CD4-positive, alpha-beta T cell treated with Interleukin-2 at 100 ng/mL for 4 hours (primary cell): ENCODE results near the gene MTMR3.

Experiments
- DNase-seq: peaks from one replicate; pipeline ENCODE4 v3.0.0-alpha.2; 2020; ENCODE audit warnings: low spot score

Gene MTMR3

DNA sequence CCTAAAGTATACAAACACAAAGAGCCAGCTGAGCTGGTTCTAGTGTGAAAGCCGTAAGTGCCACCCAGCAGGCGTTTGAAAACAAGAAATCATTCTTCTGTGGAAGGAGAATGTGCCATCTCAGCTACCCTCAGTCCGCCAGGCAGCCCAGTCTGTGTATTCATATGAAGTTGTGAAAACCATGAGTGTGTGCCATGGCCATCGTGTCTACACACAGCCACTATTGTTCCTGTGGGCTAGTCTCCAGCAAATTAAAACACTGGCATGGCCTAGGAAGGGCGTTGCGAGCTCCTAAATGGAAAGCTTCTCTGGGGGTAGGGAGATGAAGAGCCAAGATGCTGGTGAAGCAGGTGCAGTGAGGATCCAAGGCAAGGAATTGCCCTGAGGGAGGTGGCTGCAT is 145.8 kb downstream of the MTMR3 start:
- DNase-seq: no peak

DNA sequence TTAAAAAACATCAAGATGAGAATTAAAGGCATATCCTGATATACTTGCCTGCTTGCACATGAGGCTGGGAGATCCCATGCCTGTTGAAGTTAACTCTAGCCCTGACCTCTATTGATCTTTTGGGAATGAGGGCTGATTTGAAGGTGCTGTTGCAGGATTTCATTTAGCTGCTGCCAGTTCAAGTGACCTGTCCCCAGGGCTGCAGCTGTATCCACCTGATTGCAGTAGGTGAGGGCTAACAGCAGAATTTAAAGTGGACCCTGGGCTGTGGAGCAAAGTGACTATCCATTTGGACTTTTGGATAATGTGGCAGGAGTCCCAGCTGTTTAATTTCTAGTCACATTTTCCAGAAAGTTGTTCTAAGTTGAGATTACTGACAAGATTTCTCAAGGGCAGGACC is 146.5 kb downstream of the MTMR3 start:
- no peak for DNase-seq

DNA sequence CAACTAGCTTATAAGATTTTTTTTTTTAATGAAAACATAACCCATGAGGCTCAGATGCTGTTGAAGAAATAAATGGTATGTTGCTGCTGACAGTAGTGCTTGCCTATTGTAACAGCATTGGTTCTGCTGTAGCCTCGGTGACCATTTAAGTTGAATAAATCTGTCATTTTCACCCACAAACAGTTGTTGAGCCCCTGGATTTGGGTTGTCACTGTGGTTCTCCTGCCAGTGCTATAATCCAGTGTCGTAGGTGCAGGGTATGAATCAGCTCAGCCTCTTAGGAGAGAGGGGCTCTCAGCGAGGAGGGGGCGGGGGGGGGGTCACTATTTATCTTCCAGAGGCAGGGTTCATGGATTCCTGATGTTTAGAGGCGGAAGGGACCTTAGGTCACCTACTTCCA is 147.4 kb downstream of the MTMR3 start:
- DNase-seq: no peak

DNA sequence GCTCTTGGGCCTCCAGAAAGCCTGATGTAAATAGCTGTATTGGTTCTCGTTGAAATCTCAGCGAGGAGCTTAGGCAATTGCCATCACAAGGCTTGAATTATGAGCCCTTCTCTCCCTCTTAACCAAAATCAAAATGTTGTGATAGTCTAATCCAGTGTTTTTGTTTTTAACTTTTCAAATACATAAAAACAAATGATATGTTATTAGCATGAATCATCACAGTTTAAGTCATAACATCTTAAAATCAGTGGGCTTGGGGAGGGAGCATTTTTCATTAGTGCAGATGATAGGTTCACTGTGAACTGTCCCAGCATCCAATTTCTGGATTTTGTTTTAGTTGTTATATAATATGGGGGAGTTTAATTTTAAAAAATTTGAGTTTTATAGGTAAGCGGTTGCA is 148.4 kb downstream of the MTMR3 start:
- no peak for DNase-seq

DNA sequence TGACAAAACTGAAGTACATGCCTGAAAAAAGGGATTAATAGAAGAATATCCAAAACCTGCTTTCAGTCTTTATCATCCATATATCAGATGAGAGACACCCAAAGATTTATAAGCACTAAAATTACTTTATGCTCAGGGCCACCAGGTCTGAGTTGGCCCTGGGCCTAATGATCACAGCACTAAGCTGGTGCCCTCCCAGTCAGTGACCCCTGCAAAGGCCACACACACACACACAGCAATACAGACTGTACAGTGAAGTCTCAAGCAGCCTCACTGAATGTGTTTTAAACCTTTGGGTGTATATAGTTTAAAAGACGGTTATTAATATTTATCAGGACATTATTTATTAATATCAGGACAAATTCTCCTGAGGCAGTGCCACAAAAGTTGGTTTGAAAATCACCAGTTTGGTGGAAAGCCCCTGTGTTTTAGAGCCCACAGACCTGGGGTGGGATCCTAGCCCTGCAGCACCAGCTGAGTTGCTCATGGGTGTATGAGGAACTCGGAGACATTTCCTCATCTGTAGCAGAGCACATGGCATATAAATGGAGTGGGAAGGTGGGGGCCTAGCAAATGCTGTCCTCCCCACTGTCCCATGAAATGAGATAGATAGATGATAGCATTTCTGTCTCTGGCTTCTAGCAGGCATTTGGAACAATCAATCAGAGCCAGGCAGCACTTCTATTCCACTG is 148.9 kb downstream of the MTMR3 start:
- no peak for DNase-seq

DNA sequence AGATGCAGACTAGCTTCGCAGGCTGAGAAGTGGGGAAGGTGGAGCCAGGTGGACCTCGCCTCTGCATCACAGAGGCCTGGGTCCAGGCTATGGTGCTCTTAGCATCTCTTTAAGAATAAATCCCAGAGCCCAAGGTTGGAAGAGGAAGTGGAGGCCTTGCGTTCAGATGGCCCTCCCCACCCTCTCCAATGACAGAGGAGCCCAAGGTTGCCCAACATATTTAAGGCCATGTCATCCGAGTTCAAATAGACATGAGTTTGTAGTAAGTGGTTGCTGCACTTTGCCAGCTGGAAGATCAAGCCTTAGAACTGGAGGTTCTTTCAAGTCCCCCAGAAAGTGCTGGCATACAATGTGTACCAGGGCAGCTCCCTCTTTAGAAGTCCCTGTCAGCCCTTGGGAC is 150.2 kb downstream of the MTMR3 start:
- DNase-seq: no peak

DNA sequence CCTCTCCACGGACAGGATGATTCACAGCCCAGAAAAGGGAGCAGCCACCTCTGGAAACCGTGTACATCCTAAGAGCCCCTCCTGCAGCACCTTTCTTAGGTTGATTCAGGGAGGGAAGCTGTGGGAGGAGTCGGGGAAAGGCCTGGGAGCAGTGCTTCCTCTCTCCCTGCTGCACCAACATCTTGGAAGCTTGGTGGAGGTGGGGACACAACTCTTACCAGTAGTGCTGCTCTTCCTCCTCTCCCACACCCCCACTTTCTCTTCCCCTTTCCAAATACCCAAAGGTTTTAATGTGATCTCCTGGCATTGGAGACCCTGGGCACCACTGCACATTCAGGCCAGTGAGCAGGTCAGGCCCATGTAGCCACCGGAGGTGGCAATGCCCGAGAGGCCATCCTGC is 150.9 kb downstream of the MTMR3 start:
- DNase-seq: no peak

DNA sequence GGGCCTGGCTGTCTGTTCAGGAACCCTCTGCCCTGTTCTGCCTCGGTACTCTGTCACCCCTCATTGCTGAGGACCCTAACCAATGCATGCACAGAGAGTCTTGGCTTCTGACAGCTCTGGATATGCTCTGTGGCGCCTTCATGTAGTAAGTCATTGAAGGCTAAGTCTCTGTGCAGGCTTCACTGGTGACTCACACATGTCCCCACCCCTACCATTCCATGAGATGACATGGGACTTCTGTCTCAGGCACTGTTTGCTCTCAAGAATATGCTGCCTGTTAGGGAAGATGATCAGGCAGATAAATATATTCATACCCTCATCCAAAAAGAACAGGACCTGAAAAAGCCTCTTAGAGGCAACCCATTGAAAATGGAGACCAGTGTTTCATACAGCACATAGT is 153.7 kb downstream of the MTMR3 start:
- no peak for DNase-seq

DNA sequence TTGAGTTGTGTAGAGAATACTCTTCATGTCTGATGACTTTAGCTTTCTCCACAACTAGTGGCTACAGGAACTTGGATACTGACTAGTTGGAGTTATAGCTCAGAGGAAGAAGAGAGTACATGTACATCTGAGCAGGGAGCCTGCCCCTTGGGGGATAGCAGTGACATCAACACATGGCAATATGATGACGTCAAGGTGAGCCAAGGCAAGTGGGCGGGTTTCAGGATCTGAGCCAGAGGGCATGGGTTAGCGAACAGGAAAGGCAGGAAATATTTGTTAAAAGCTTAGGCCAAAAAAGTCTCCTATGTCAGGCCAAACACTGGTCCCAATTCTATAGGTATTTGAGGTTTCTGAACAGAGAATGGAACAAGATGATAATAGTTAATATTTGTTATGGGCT is 155.2 kb downstream of the MTMR3 start:
- DNase-seq: no peak

DNA sequence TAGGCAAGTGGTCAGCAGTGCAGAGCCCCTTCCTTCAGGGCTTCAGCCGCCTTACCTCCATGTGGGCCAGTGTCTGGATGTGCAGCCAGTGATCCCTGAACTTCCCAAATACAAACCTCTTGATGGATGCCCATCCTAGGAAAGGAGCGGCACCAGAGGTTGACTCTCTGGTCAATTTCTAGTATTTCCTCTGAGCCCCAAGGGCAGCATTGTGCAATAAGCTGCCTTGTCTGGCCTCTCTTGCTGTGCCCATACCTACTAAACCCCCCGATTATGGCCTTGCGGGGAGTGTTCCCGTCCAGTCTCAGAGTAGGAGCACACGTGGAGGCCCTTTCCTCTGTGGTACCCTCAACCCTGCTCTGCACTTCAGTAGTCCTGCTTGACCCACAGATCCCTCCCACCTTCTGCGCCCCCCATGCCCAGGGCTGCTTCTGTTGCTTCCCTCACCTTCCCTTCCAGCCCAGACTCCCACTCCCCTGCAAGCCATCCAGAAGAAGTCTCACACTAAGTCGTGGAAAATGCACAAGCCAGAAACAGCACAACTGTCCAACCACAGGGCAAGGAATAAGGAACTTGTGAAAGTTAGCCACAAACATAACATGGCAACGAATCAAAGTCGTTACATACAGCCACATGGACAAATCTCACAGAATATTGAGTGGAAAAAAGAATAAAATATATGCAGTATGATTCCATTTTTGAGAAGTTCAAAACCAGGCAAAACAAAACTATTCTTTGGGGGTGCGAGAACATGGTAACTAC is 157.7 kb downstream of the MTMR3 start:
- DNase-seq: no peak

DNA sequence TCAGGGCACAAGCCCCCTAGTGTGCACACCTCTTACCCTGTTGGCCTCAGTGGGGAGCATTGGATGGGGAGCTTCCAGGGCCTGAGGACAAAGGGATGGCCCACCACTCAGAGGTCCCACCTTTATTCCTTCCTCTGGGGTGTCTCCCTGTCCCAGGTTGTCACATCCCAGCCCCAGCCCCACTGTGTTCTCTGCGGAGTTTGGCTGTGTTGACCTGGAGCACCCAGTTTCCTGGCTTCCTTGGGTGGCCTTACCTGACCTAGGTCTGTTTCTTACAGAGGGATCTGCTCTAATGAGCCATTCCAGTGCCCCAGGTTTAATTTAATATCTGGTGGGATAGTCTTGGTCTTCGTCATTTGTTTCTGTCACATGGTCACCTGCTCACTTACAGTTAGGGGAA is 158.5 kb downstream of the MTMR3 start:
- no peak for DNase-seq

DNA sequence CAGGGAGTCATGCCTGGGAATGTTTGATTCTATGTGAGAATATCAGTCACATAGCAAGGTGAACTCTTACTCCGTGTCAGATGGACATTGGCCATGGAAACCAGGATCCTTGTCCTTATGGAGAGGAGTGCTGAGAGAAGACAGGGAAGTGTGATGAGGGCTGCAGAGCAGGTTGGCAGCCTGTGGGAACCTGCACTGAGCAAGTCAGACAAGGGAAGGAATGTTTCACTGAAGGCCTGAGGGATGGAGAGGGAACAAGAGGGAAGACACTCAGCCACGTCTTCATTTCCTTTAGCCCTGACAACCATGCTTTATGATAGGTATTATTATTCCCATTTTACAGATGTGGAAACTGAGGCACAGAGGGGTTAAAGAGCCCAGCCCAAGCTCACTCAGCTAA is 158.9 kb downstream of the MTMR3 start:
- DNase-seq: no peak

DNA sequence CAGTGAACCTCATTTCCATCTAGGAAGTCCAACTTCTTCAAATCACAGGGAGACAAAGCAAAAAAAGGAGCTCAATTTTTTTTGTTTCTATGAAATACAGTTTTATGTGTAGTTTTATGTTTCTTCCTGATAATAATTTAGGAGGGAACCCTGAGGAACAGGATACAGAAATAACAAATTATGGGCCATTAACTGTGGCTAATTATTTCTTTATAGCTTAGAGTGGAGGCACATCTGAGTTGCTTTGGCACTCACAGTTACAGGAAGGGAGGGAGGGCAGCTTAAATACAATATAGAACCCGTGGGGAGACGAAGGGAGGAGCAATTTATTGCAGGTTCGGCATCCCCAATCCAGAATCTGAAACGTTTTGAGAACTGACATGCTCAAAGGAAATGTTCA is 160.2 kb downstream of the MTMR3 start:
- no peak for DNase-seq

DNA sequence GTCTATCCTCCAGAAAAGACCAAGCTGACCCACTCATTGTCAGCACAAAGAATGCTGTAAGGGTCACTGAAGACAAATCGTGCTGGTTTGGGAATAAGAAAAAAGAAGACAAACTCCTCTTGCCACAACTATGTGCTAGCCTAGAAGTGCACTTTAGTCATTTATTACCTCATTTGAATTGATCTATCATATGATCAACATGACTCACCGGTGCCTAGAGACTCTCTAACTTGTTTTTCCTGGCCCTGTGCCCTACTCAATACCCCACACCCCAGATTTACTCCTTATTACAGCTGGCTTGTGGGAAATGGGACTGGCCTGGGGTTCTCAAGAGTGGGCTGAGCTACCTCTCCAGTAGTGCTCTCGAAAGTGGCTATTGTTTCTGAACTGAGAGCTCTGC is 161.4 kb downstream of the MTMR3 start:
- no peak for DNase-seq

DNA sequence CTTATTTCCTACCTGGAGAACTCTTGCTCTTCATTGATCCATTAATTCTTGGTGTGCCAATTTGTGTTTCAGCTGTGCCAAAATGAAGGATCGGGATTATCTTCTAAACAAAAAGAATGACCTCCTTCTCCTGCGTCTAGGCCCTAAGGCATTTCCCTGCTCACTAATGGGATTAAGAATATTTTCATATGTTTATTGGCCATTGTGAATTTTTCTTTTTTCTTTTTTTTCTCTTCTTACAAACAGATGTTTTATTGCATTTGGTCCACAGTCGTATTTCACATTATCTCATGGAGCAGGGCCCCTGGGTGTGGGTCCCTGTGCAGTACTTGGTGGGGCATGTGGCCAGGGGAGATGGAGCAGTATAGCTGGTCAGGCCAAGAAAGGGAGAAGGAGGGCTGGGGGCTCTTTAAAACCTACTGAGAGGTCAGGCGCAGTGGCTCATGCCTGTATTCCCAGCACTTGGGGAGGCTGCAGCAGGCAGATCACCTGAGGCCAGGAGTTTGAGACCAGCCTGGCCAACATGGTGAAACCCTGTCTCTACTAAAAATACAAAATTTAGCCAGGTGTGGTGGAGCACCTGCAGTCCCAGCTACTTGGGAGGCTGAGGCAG is 162.0 kb downstream of the MTMR3 start:
- DNase-seq: no peak

DNA sequence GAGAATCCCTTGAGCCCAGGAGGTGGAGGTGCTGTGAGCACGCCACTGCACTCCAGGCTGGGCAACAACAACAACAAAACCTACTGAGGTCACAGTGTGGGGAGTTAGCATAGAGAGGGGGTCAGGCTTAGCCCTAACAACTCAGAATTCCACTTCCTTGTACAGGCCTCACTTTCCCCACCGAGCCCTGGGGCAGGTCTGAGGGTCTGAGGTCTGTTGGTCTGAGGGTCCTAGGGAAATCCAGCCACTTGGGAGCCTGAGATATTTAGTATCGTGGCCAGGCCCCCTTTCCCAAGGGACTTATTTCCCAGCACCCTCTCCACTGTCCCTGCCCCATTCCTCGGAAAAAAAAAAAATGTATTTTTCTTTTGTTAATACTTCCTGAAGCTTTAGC is 162.5 kb downstream of the MTMR3 start:
- DNase-seq: no peak

DNA sequence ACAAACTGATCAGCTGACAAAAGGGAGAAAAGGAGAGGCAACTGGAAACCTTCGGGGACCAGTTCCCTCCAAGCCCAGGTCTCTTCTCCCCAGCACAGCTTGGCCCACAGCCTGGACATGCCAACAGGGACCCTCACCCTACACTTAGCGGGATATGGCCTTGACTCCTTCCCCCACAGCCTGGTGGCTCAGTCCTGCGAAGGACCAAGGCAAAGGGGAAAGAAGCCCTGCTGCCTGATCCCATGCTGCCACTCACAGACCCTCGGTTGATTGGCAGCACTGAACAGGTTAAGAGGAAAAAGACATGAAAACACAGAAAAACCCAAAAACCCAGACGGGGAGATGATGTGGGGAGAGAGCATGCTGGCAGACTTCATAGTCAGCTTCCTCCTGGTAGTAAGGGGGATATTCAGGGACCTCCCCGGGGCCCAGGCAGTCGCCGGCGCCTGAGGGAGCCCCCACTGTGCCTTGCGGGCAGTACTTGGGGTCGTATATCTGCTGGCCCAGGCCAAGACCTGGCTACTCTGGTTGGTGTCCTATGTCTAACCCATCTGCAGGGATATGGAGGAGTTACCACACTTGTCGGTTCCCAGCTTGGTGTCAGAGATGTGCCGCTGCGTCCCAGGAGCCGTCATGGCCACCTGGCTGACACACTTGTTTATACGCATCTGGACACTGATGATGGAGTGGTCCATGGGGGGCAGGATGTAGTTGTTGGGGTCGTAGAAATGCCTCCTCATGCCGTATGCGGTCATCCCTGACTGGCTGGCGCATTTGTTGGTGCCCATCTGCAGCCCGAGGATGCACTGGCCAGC is 163.1 kb downstream of the MTMR3 start:
- DNase-seq: no peak

DNA sequence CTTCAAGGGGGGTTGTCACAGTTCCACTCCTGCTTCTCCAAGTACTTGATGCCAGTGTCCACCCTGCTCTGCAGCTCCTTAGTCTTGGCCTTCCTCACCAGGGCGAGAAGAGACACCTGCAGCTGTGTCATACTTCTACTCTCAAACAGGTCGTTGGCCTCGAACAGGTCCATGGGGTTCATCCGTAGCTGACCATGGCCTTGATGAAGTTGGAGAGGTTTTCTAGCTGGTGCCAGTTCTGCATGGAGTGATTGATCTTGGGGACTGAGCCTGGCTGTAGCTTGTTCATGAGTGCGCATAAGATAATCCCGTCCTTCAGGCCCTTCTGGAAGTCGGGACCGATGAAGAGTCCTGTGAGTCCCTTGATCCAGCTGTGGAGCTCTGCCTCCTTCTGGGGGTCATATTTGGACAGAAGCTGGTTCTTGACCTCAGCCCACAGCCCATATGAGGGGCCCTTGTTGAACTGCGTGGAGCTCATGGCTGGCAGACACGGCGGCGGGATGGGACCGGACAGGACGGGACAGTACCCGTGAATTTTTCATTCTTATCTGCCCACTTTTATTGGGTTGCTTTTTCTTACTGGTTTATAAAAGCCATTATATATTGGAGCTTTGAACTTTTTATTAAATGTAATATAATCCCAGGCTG is 163.9 kb downstream of the MTMR3 start:
- DNase-seq: no peak

DNA sequence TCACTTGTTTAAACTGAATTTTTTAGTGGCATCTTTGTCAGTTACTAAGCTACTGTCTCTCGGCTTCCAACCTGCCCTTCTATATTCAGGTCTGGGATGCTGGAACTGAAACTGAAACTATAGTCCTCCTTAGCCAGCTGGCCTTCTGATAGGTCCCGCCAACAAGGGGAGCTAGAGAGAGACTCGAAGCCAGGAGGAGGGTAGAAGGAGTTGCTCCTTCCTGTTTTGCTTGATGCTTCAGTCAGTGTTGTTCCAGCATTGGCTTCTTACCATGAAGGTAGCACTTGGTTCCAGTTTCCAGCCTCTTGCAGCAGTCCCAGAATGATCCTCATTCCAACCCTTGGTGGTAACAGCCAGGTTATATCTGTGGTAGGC is 164.4 kb downstream of the MTMR3 start:
- peak; percentile 50 for DNase-seq

DNA sequence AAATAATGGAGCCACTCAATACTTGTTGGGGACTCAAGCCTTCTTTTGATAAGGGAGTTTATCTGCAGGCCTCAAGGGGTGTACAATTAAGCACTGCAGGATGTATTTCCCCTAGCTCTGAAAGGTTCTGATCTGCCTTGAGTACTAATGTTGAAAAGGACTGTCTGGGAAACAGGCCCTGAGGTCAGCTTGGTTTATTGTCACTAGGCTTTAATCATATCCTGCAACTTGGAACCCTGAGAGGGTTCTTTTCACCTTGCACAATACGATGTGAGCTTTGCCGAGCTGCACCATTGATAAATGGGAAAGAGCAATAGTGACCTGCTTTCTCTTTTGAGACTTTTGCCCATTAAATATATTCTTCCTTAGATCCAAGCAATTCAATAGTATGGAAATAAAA is 165.7 kb downstream of the MTMR3 start:
- no peak for DNase-seq

DNA sequence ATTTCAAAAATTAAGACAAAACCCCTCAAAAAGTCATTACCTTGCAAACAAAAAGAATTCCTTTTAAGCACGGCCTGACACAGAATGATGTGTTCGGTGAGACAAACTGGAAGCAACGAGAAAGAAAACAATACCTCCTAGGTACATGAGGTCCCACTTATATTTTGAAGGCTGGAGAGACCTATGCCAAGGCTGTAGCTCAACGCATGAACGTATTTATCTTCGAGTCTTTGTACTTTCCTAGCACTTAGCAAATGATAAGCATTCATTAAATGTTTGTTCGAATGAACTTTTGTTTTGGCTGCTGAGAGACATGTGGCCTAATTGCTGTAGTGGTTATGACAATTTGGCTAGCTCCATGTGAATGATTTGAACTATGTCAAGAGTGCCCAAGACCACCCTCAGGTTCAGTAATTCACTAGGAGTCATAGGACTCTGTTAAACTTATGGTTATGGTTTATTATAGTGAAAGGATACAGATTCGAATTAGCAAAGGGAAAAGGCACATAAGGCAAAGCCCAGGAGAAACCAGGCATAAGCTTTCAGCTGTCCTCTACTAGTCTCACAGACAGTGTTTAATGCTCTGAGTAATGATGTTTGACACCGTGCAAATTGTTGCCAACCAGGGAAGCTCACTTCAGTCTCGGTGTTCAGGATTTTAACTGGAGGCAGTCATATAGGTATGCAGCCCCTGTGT is 171.2 kb downstream of the MTMR3 start:
- DNase-seq: no peak

DNA sequence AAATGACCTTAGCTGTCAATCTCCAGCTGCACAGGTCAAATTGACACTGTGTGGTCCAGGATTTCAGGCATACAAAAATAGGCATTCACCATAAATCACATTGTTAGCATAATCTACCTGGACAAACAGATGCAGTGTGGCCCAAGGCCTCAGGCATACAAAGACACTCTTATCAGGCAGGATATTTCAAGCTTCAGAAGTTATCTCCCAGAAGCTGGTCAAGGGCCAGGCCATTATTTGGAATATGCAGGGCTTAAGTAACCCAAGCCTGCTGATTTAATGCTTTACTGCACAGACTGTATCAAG is 171.7 kb downstream of the MTMR3 start:
- DNase-seq: no peak
